MM.1S (cell line): ENCODE measurements around the gene TRABD2B.

Experiments used
- EZH2 ChIP-seq: fragments of 300-600 bp; sonication (generic); optimal IDR thresholded peaks from 2 replicates; pipeline ENCODE3; 2017; ENCODE audit warnings: low read depth, mild to moderate bottlenecking, antibody characterized with exemption, low read length, mixed read lengths
- TF ChIP-seq, protein P1 (sequence below): fragments of 300-600 bp; sonication (generic); IDR thresholded peaks from 2 replicates; pipeline ENCODE4 v1.5.1; 2016; ENCODE audit warnings: antibody characterized with exemption, low read length, mixed read lengths

DNA sequence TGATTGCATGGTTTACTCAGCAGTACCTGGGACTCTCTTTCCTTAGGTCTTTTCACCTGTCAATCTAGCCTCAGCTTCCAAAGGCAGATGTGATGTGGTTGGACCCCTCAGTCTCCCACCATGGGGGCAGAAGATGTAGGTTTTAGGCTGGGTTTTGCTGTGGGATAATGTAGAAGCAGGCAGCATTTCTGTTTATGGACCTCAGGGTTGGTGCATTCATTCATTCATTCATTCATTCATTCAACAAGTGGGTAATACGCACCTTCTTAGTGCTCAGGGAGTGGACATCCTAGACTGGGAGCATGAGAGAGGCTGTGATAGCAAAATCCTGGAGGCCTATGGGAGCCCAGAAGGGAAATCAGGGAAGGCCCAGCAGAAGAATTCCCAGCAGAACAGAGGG lies 209.6 kb downstream of the TRABD2B start:
- TF ChIP-seq, protein P1, sequence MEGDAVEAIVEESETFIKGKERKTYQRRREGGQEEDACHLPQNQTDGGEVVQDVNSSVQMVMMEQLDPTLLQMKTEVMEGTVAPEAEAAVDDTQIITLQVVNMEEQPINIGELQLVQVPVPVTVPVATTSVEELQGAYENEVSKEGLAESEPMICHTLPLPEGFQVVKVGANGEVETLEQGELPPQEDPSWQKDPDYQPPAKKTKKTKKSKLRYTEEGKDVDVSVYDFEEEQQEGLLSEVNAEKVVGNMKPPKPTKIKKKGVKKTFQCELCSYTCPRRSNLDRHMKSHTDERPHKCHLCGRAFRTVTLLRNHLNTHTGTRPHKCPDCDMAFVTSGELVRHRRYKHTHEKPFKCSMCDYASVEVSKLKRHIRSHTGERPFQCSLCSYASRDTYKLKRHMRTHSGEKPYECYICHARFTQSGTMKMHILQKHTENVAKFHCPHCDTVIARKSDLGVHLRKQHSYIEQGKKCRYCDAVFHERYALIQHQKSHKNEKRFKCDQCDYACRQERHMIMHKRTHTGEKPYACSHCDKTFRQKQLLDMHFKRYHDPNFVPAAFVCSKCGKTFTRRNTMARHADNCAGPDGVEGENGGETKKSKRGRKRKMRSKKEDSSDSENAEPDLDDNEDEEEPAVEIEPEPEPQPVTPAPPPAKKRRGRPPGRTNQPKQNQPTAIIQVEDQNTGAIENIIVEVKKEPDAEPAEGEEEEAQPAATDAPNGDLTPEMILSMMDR: no peak
- no peak for TF ChIP-seq EZH2
